ENCODE data around the gene DSCAM.

DSCAM gene

GRCh38 chr21:40770435-40771055, 76.4 kb downstream of the DSCAM start:
- DNase-seq (ENCODE audit: low read depth), result no peak

GRCh38 chr21:40769231-40769630, 77.7 kb downstream of the DSCAM start:
- DNase-seq (ENCODE audit: low read depth), result no peak

- DNase-seq (ENCODE audit: low read depth), result no peak
Observed at GRCh38 chr21:40768056-40768455, 78.9 kb downstream of the DSCAM start.

GRCh38 chr21:40766381-40766780, 80.6 kb downstream of the DSCAM start:
- DNase-seq (ENCODE audit: low read depth), result no peak

GRCh38 chr21:40765811-40766210, 81.1 kb downstream of the DSCAM start:
- DNase-seq (ENCODE audit: low read depth), result no peak

GRCh38 chr21:40760821-40761220, 86.1 kb downstream of the DSCAM start:
- DNase-seq (ENCODE audit: low read depth), result no peak

- DNase-seq (ENCODE audit: low read depth), result no peak
Observed at GRCh38 chr21:40759061-40759460, 87.9 kb downstream of the DSCAM start.

- no peak for DNase-seq (ENCODE audit: low read depth)
Observed at GRCh38 chr21:40757366-40757765, 89.6 kb downstream of the DSCAM start.

GRCh38 chr21:40754466-40754865, 92.5 kb downstream of the DSCAM start:
- DNase-seq (ENCODE audit: low read depth), result no peak

- no peak for DNase-seq (ENCODE audit: low read depth)
Observed at GRCh38 chr21:40753756-40754155, 93.2 kb downstream of the DSCAM start.

- no peak for DNase-seq (ENCODE audit: low read depth)
Observed at GRCh38 chr21:40752125-40752524, 94.8 kb downstream of the DSCAM start.

GRCh38 chr21:40751221-40751620, 95.7 kb downstream of the DSCAM start:
- DNase-seq (ENCODE audit: low read depth), result no peak

- no peak for DNase-seq (ENCODE audit: low read depth)
Observed at GRCh38 chr21:40736145-40736544, 110.8 kb downstream of the DSCAM start.

- no peak for DNase-seq (ENCODE audit: low read depth)
Observed at GRCh38 chr21:40733024-40733397, 113.9 kb downstream of the DSCAM start.

- peak; percentile 15 for DNase-seq (ENCODE audit: low read depth)
Observed at GRCh38 chr21:40732253-40733023, 114.5 kb downstream of the DSCAM start.

- DNase-seq (ENCODE audit: low read depth), result no peak
Observed at GRCh38 chr21:40731206-40731605, 115.8 kb downstream of the DSCAM start.

GRCh38 chr21:40730426-40730800, 116.5 kb downstream of the DSCAM start:
- no peak for DNase-seq (ENCODE audit: low read depth)

- DNase-seq (ENCODE audit: low read depth), result no peak
Observed at GRCh38 chr21:40729761-40730425, 117.1 kb downstream of the DSCAM start.

- no peak for DNase-seq (ENCODE audit: low read depth)
Observed at GRCh38 chr21:40723966-40724365, 123.0 kb downstream of the DSCAM start.

- DNase-seq (ENCODE audit: low read depth), result no peak
Observed at GRCh38 chr21:40723317-40723716, 123.6 kb downstream of the DSCAM start.

GRCh38 chr21:40719615-40720014, 127.3 kb downstream of the DSCAM start:
- DNase-seq (ENCODE audit: low read depth), result no peak

GRCh38 chr21:40717028-40717427, 129.9 kb downstream of the DSCAM start:
- DNase-seq (ENCODE audit: low read depth), result no peak

- DNase-seq (ENCODE audit: low read depth), result peak; percentile 23
Observed at GRCh38 chr21:40714536-40714935, 132.4 kb downstream of the DSCAM start.

Measured in ELR (cell line).